GM23338 (cell line): ENCODE data around the gene APBA1. TPM values are rescaled to one million over a fixed set of nuclear protein-coding genes. Genes with fewer than 3 reads are reported as not detected.

ENCODE experiments used
- ATAC-seq: fragments of 200-7000 bp; cut with Tn5 transposase; 3 replicates; pipeline ENCODE4 v1.9.1; 2020
- DNase-seq: peaks from one replicate; pipeline ENCODE4 v3.0.0-alpha.2; 2015; ENCODE audit warnings: low spot score
- H2AFZ ChIP-seq: fragments of 200-600 bp; sonication (generic); 2 replicates; pipeline ENCODE4 v1.8.0; 2016; ENCODE audit warnings: antibody characterized with exemption, mild to moderate bottlenecking, moderate library complexity
- H3F3A ChIP-seq: fragments of 200-600 bp; sonication (generic); replicated peaks from 2 replicates; pipeline ENCODE4 v1.8.0; 2017; ENCODE audit warnings: antibody characterized with exemption, mixed run types, low read depth
- H3K27ac ChIP-seq: fragments of 200-600 bp; sonication (generic); 2 replicates; pipeline ENCODE4 v1.6.1; 2016; ENCODE audit warnings: low read depth
- H3K27me3 ChIP-seq: fragments of 200-600 bp; sonication (generic); 2 replicates; pipeline ENCODE4 v1.8.0; 2016; ENCODE audit warnings: mild to moderate bottlenecking, mixed run types, moderate library complexity; ENCODE audit not compliant: insufficient read depth
- H3K36me3 ChIP-seq: fragments of 200-600 bp; sonication (generic); 2 replicates; pipeline ENCODE4 v1.8.0; 2016; ENCODE audit warnings: mild to moderate bottlenecking; ENCODE audit not compliant: insufficient read depth
- H3K4me1 ChIP-seq: fragments of 200-600 bp; sonication (generic); 2 replicates; pipeline ENCODE4 v1.8.0; 2016; ENCODE audit warnings: mild to moderate bottlenecking, moderate library complexity; ENCODE audit not compliant: insufficient read depth
- H3K4me2 ChIP-seq: fragments of 200-600 bp; sonication (generic); 2 replicates; pipeline ENCODE4 v1.7.1; 2017; ENCODE audit warnings: mixed run types
- H3K4me3 ChIP-seq: fragments of 200-600 bp; sonication (generic); 2 replicates; pipeline ENCODE4 v1.6.1; 2016; ENCODE audit warnings: mixed run types
- H3K79me2 ChIP-seq: fragments of 200-600 bp; sonication (generic); replicated peaks from 2 replicates; pipeline ENCODE4 v1.8.0; 2017; ENCODE audit warnings: mild to moderate bottlenecking; ENCODE audit not compliant: insufficient read depth
- H3K9me2 ChIP-seq: fragments of 200-600 bp; sonication (generic); 2 replicates; pipeline ENCODE4 v1.8.0; 2017; ENCODE audit not compliant: insufficient read depth
- H4K20me1 ChIP-seq: fragments of 200-600 bp; sonication (generic); replicated peaks from 2 replicates; pipeline ENCODE4 v1.8.0; 2017; ENCODE audit warnings: mild to moderate bottlenecking; ENCODE audit not compliant: insufficient read depth
- H3K27ac Mint-ChIP-seq: 2 replicates; pipeline ENCODE4 v1.8.0; 2020; ENCODE audit warnings: inconsistent platforms, mild to moderate bottlenecking, moderate library complexity, mixed read lengths
- H3K27me3 Mint-ChIP-seq: 3 replicates; pipeline ENCODE4 v1.8.0; 2022; ENCODE audit warnings: low read depth, mild to moderate bottlenecking, moderate library complexity, mixed read lengths, inconsistent platforms; ENCODE audit not compliant: insufficient read depth, poor library complexity
- H3K36me3 Mint-ChIP-seq: 3 replicates; pipeline ENCODE4 v1.8.0; 2021; ENCODE audit warnings: low read depth, mild to moderate bottlenecking, inconsistent platforms, moderate library complexity, mixed read lengths
- H3K4me1 Mint-ChIP-seq: 3 replicates; pipeline ENCODE4 v1.8.0; 2020; ENCODE audit warnings: mild to moderate bottlenecking, inconsistent platforms, mixed read lengths
- H3K4me3 Mint-ChIP-seq: 3 replicates; pipeline ENCODE4 v1.8.0; 2021; ENCODE audit warnings: moderate library complexity, mild to moderate bottlenecking, inconsistent platforms, mixed read lengths
- H3K9me3 Mint-ChIP-seq: 3 replicates; pipeline ENCODE4 v1.8.0; 2020; ENCODE audit warnings: moderate library complexity, mild to moderate bottlenecking, inconsistent platforms, mixed read lengths
- EZH2 ChIP-seq: fragments of 200-600 bp; sonication (generic); IDR thresholded peaks from one replicate; pipeline ENCODE4 v1.8.0; 2017; ENCODE audit warnings: antibody characterized with exemption, mild to moderate bottlenecking, low read depth; ENCODE audit not compliant: unreplicated experiment
- JUNB ChIP-seq: IDR thresholded peaks from one replicate; pipeline ENCODE4 v1.6.1; 2016; ENCODE audit warnings: antibody characterized with exemption; ENCODE audit not compliant: unreplicated experiment
- NANOG ChIP-seq: IDR thresholded peaks from 2 replicates; pipeline ENCODE4 v1.6.1; 2016; ENCODE audit warnings: antibody characterized with exemption, borderline replicate concordance
- POLR2AphosphoS5 ChIP-seq: IDR thresholded peaks from 2 replicates; pipeline ENCODE4 v1.6.1; 2016; ENCODE audit warnings: antibody characterized with exemption, low read depth
- STAT1 ChIP-seq: IDR thresholded peaks from one replicate; pipeline ENCODE4 v1.6.1; 2016; ENCODE audit warnings: antibody characterized with exemption; ENCODE audit not compliant: unreplicated experiment
- ZNF331 ChIP-seq: fragments of 250-450 bp; sonication (Bioruptor Pico); IDR thresholded peaks from 2 replicates; pipeline ENCODE4 v1.5.0; 2020; ENCODE audit warnings: low read depth, mild to moderate bottlenecking, moderate library complexity
- polyA plus RNA-seq: library from polyadenylated mRNA; unstranded; fragments of >200 nt; fragmentation: Nextera tagmentation; extraction: Ambion mirVana; gene quantifications from 2 replicates; pipeline ENCODE4 v1.2.1, GENCODE V29; 2016
- total RNA-seq: library from RNA; depleted of rRNA; stranded (reverse); fragments of >200 nt; shearing (Covaris generic); gene quantifications from 2 replicates; pipeline ENCODE4 v1.2.3, GENCODE V29; 2014
- TF ChIP-seq, protein P1 (sequence below): IDR thresholded peaks from 2 replicates; pipeline ENCODE4 v1.6.1; 2016; ENCODE audit warnings: antibody characterized with exemption
- TF ChIP-seq, protein P2 (sequence below): IDR thresholded peaks from one replicate; pipeline ENCODE4 v1.6.1; 2018; ENCODE audit warnings: antibody characterized with exemption; ENCODE audit not compliant: unreplicated experiment
- TF ChIP-seq, protein P3 (sequence below), 2 experiments: fragments of 200-600 bp in 1 of 2; sonication (generic) in 1 of 2; conservative IDR thresholded peaks; 2 replicates each; pipeline versions ENCODE4 v1.5.1 to v1.6.1; 2016 to 2017; ENCODE audit warnings: antibody characterized with exemption in 2 of 2, low read depth in 2 of 2, mild to moderate bottlenecking in 2 of 2, moderate library complexity in 1 of 2

APBA1 gene
- total and polyA plus RNA-seq, 2 experiments from 2014 or later: 0.26 to 1.0 TPM

DNA sequence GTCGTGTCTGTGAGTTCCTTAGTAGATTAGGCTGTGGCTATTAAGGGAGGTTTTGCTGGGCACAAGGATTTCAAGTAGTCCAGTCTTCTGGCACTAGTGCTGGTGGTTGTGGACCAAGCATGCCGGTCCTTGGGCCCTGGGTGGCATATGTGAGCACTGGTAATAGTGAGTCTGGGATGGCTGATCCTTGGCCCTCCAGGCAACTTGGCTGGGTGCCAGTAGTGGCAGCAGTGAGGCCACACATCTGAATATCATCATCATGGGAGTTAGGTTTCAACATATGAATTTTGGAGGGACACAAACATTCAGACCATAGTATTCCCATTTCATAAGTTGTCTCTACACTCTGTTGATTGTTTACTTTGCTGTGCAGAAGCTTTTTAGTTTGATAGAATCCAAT is 25.3 kb upstream of the APBA1 start:
- Histone ChIP-seq H4K20me1 (no peaks in the 10 kb centered on the region), H2AFZ (no peak overlapping the region), H3K36me3 (peaks cover 5% of the 10 kb centered on the region; the same call in 1 of the 2 replicates), H3K27ac (no peak overlapping the region), H3K9me2 (no peaks in the 10 kb centered on the region), H3K79me2 (no peaks in the 10 kb centered on the region), H3F3A (no peaks in the 10 kb centered on the region), H3K4me2 (no peak overlapping the region), H3K4me3 (no peak overlapping the region), H3K4me1 (no peaks in the 10 kb centered on the region), H3K27me3 (no peaks in the 10 kb centered on the region)
- DNase-seq (no peak), ATAC-seq (no peak)
- H3K27me3 Mint-ChIP-seq: no peaks in the 10 kb centered on the region
- H3K36me3 Mint-ChIP-seq: peaks cover 11% of the 10 kb centered on the region; the same call in 2 of the 3 replicates
- H3K4me1 Mint-ChIP-seq: no peaks in the 10 kb centered on the region
- peaks cover 29% of the 10 kb centered on the region for H3K9me3 Mint-ChIP-seq
- no peak overlapping the region for H3K27ac Mint-ChIP-seq
- no peak overlapping the region for H3K4me3 Mint-ChIP-seq
- TF ChIP-seq, protein P1, sequence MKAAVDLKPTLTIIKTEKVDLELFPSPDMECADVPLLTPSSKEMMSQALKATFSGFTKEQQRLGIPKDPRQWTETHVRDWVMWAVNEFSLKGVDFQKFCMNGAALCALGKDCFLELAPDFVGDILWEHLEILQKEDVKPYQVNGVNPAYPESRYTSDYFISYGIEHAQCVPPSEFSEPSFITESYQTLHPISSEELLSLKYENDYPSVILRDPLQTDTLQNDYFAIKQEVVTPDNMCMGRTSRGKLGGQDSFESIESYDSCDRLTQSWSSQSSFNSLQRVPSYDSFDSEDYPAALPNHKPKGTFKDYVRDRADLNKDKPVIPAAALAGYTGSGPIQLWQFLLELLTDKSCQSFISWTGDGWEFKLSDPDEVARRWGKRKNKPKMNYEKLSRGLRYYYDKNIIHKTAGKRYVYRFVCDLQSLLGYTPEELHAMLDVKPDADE: no peak
- TF ChIP-seq NANOG (no peak), POLR2AphosphoS5 (no peak), STAT1 (no peak)
- TF ChIP-seq, protein P2, sequence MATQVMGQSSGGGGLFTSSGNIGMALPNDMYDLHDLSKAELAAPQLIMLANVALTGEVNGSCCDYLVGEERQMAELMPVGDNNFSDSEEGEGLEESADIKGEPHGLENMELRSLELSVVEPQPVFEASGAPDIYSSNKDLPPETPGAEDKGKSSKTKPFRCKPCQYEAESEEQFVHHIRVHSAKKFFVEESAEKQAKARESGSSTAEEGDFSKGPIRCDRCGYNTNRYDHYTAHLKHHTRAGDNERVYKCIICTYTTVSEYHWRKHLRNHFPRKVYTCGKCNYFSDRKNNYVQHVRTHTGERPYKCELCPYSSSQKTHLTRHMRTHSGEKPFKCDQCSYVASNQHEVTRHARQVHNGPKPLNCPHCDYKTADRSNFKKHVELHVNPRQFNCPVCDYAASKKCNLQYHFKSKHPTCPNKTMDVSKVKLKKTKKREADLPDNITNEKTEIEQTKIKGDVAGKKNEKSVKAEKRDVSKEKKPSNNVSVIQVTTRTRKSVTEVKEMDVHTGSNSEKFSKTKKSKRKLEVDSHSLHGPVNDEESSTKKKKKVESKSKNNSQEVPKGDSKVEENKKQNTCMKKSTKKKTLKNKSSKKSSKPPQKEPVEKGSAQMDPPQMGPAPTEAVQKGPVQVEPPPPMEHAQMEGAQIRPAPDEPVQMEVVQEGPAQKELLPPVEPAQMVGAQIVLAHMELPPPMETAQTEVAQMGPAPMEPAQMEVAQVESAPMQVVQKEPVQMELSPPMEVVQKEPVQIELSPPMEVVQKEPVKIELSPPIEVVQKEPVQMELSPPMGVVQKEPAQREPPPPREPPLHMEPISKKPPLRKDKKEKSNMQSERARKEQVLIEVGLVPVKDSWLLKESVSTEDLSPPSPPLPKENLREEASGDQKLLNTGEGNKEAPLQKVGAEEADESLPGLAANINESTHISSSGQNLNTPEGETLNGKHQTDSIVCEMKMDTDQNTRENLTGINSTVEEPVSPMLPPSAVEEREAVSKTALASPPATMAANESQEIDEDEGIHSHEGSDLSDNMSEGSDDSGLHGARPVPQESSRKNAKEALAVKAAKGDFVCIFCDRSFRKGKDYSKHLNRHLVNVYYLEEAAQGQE: no peak

DNA sequence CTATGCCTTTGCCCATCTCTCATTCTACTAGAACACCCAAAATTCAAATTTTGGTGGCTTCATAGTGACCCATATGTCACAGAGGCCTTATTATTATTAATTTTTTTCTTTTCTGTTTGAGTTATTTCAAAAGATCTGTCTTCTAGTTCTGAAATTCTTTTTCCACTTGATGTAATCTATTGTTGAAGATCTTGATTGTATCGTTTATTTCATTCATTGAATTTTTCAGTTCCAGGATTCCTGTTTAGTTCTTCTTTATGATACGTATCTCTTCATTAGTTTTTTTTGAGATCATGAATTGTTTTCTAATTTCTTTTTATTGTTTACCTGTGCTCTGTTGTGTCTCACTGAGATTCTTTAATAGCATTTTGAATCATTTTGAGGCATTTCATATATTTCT is 24.6 kb upstream of the APBA1 start:
- Mint-ChIP-seq H3K4me3 (no peak overlapping the region), H3K27me3 (no peaks in the 10 kb centered on the region), H3K36me3 (peaks cover 11% of the 10 kb centered on the region; the same call in 2 of the 3 replicates), H3K27ac (no peak overlapping the region), H3K4me1 (no peaks in the 10 kb centered on the region), H3K9me3 (peaks cover 25% of the 10 kb centered on the region)
- no peaks in the 10 kb centered on the region for H3K9me2 ChIP-seq
- H3K36me3 ChIP-seq: peaks cover 5% of the 10 kb centered on the region; the same call in 1 of the 2 replicates
- no peak overlapping the region for H2AFZ ChIP-seq
- no peaks in the 10 kb centered on the region for H4K20me1 ChIP-seq
- H3K4me1 ChIP-seq: no peaks in the 10 kb centered on the region
- H3K4me2 ChIP-seq: no peak overlapping the region
- H3K27ac ChIP-seq: no peak overlapping the region
- no peaks in the 10 kb centered on the region for H3K79me2 ChIP-seq
- H3K4me3 ChIP-seq: no peak overlapping the region
- no peaks in the 10 kb centered on the region for H3F3A ChIP-seq
- H3K27me3 ChIP-seq: no peaks in the 10 kb centered on the region
- ATAC-seq: no peak
- DNase-seq: no peak
- TF ChIP-seq, protein P3, sequence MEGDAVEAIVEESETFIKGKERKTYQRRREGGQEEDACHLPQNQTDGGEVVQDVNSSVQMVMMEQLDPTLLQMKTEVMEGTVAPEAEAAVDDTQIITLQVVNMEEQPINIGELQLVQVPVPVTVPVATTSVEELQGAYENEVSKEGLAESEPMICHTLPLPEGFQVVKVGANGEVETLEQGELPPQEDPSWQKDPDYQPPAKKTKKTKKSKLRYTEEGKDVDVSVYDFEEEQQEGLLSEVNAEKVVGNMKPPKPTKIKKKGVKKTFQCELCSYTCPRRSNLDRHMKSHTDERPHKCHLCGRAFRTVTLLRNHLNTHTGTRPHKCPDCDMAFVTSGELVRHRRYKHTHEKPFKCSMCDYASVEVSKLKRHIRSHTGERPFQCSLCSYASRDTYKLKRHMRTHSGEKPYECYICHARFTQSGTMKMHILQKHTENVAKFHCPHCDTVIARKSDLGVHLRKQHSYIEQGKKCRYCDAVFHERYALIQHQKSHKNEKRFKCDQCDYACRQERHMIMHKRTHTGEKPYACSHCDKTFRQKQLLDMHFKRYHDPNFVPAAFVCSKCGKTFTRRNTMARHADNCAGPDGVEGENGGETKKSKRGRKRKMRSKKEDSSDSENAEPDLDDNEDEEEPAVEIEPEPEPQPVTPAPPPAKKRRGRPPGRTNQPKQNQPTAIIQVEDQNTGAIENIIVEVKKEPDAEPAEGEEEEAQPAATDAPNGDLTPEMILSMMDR (conservative IDR thresholded peaks at IDR 0.05; ENCODE audit: low read depth in 2 of 2): no peak
- TF ChIP-seq JUNB (no peak), STAT1 (no peak), EZH2 (no peak), ZNF331 (CRISPR knock-in tag) (no peak)
- TF ChIP-seq, protein P1: no peak
